Heart left ventricle (tissue), 16 donors: Measurements from ENCODE around the gene TMEM250. TPM values are rescaled to one million over a fixed set of nuclear protein-coding genes. Genes with fewer than 3 reads are reported as not detected.

Experiments used
- ATAC-seq, 4 donors: fragments of 200-7000 bp; cut with Tn5 transposase; one replicate each; pipeline ENCODE4 v1.9.1; 2020 to 2022; ENCODE audit warnings: moderate library complexity in 4 of 4, mild to moderate bottlenecking in 3 of 4, moderate number of reproducible peaks in 1 of 4
- DNase-seq, 5 donors: peaks; one replicate each; pipeline ENCODE4 v3.0.0-alpha.2; 2020
- H3K27ac ChIP-seq, 12 donors: fragments of 200-600 bp; sonication (generic) in 4 of 12; one replicate each; pipeline versions ENCODE4 v1.5.0 to v1.8.0; 2016 to 2022; ENCODE audit warnings: mild to moderate bottlenecking in 2 of 12
- H3K27me3 ChIP-seq, 9 donors: fragments of 200-600 bp; sonication (generic) in 2 of 9; one replicate each; pipeline versions ENCODE4 v1.5.1 to v1.8.0; 2016 to 2022; ENCODE audit warnings: mild to moderate bottlenecking in 3 of 9
- H3K36me3 ChIP-seq, 9 donors: fragments of 200-600 bp; sonication (generic) in 2 of 9; one replicate each; pipeline versions ENCODE4 v1.5.0 to v1.8.0; 2018 to 2022; ENCODE audit warnings: mild to moderate bottlenecking in 2 of 9
- H3K4me1 ChIP-seq, 12 donors: fragments of 200-600 bp; sonication (generic) in 4 of 12; one replicate each; pipeline versions ENCODE4 v1.5.0 to v1.8.0; 2016 to 2022; ENCODE audit warnings: mild to moderate bottlenecking in 3 of 12
- H3K4me3 ChIP-seq, 12 donors: fragments of 200-600 bp; sonication (generic) in 4 of 12; one replicate each; pipeline versions ENCODE4 v1.5.0 to v1.8.0; 2017 to 2022; ENCODE audit warnings: mild to moderate bottlenecking in 9 of 12, moderate library complexity in 4 of 12
- H3K9me3 ChIP-seq, 12 donors: fragments of 200-600 bp; sonication (generic) in 4 of 12; one replicate each; pipeline versions ENCODE4 v1.5.0 to v1.8.0; 2016 to 2022; ENCODE audit warnings: mild to moderate bottlenecking in 1 of 12
- POLR2A ChIP-seq, 2 donors: fragments of 450-650 bp; IDR thresholded peaks; one replicate each; pipeline ENCODE4 v1.6.1; 2017; ENCODE audit warnings: antibody characterized with exemption in 2 of 2, mild to moderate bottlenecking in 2 of 2, moderate library complexity in 2 of 2
- WGBS, 4 donors: extraction: QIAGEN DNeasy Blood & Tissue Kit in 2 of 4; methylation state at CpG; one replicate each; pipeline versions ENCODE4 v1.1.5 to v1.1.7; 2013 to 2018; 5-methylcytosine and 5-hydroxymethylcytosine counted together
- intact Hi-C, 10 donors: fragments of 100-400 bp; cut with DNase I; formaldehyde crosslinking; loops; one replicate each; pipeline versions ENCODE4 v1.11.1 to v1.14.2; 2022
- polyA plus RNA-seq, 2 donors: library from polyadenylated mRNA; stranded (reverse); fragments of 200-250 nt; gene quantifications; one replicate each; pipeline ENCODE4 v1.2.3, GENCODE V29; 2013
- total RNA-seq, 9 donors: library from RNA; depleted of rRNA in 2 of 9; stranded (reverse); fragments of >200 nt in 2 of 9; fragmentation: NEBNext Ultra II Directional in 3 of 9; extraction: Animal tissue kit (Norgen Biotek cat#: 25700) in 3 of 9; gene quantifications; one replicate each; pipeline versions ENCODE4 v1.1.0 to v1.2.4, GENCODE V29; 2016 to 2023
- TF ChIP-seq, protein P1 (sequence below), 12 donors: fragments of 200-600 bp; sonication (generic) in 4 of 12; IDR thresholded peaks; one replicate each; pipeline versions ENCODE4 v1.5.0 to v1.8.0; 2018 to 2022; ENCODE audit warnings: antibody characterized with exemption in 12 of 12, mild to moderate bottlenecking in 5 of 12
- donor health status: ischemic (EF 13 %, LVEDD 7.1; RV severe dilation, severe dysfunction).
- donor health status: healthy with polysubstance abuse.
- donor health status: DM: no; HTN: yes; CAD: no.
- donor health status: DM: no; HTN: no; CAD: no.
- donor health status: ischemic (EF 25% LVEDD 6.9; RV normal size, moderate dysfunction).
- donor health status: ischemic (EF 25% LVEDD 5.7; RV mildly dilated, moderate dysfunction).
- donor health status: healthy.
- donor health status: DM: yes; HTN: yes; CAD: no.
- donor health status: ischemic (EF 35%, LVEDD 5.7; RV mildly dilated, moderate dysfunction).
- donor health status: nonischemic (EF 11% LVEDD 7.7; RV severe dilation, severe dysfunction).
- donor health status: DM: yes; HTN: yes; CAD: no.
- donor health status: PGD.
- donor health status: ischemic (EF 29% LVEDD 5.4; RV normal size, mild dysfunction).
- donor health status: nonischemic (EF 23%, LVEDD 6.1; RV moderate dilation, normal function).

Gene TMEM250
- total and polyA plus RNA-seq, 11 donors: 11.6 to 37.0 (median 19.9) TPM

GRCh38 chr9:136078024-136078423 lies 40.7 kb downstream of the TMEM250 start:
- 82 to 87% (median 85%) methylated on average over 12 of the region's 12 CpGs for WGBS, 4 donors
- no peaks in the 10 kb centered on the region for H3K27me3 ChIP-seq
- no peaks in the 10 kb centered on the region for H3K9me3 ChIP-seq
- peaks cover 0 to 13% (median 4%) of the 10 kb centered on the region in 9 donors for H3K36me3 ChIP-seq
- H3K27ac ChIP-seq: peak overlapping the region in 1 of 12 donors; percentile 76
- no peak overlapping the region for H3K4me3 ChIP-seq
- intact Hi-C loops: no loop called here
- peak in 2 of 5 donors; percentile 10 to 15 for DNase-seq
- TF ChIP-seq POLR2A (IDR thresholded peaks at IDR 0.05): no peak
- TF ChIP-seq, protein P1, sequence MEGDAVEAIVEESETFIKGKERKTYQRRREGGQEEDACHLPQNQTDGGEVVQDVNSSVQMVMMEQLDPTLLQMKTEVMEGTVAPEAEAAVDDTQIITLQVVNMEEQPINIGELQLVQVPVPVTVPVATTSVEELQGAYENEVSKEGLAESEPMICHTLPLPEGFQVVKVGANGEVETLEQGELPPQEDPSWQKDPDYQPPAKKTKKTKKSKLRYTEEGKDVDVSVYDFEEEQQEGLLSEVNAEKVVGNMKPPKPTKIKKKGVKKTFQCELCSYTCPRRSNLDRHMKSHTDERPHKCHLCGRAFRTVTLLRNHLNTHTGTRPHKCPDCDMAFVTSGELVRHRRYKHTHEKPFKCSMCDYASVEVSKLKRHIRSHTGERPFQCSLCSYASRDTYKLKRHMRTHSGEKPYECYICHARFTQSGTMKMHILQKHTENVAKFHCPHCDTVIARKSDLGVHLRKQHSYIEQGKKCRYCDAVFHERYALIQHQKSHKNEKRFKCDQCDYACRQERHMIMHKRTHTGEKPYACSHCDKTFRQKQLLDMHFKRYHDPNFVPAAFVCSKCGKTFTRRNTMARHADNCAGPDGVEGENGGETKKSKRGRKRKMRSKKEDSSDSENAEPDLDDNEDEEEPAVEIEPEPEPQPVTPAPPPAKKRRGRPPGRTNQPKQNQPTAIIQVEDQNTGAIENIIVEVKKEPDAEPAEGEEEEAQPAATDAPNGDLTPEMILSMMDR (IDR thresholded peaks at IDR 0.05): no peak
- no peak for ATAC-seq
- peaks cover 19 to 79% (median 40%) of the 10 kb centered on the region in 12 donors for H3K4me1 ChIP-seq

DNA sequence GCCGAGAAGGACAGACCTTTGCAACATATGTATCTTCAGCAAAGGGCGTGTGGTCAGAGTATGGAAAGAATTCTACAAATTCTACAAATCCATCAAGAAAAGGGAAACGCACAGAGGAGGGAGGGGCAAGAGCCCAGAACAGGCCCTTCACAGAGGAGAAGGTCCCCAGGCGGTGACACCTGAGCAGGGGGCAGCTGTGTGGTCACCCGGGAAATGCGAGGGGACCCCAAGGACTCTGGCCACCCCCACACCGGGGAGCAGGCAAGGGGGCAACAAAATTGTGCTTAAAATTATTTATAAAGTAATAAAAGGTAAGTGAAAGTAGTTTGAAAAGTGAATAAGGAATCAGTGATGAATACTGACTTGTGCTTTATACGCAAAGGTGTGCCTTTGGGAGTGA lies 41.2 kb downstream of the TMEM250 start:
- Histone ChIP-seq H3K4me3 (no peak overlapping the region), H3K27ac (peak overlapping the region in 2 of 12 donors; percentile 30 to 76), H3K27me3 (no peaks in the 10 kb centered on the region), H3K9me3 (no peaks in the 10 kb centered on the region), H3K36me3 (peaks cover 0 to 13% (median 4%) of the 10 kb centered on the region in 9 donors), H3K4me1 (peaks cover 19 to 73% (median 34%) of the 10 kb centered on the region in 12 donors)
- no peak for ATAC-seq
- no peak for TF ChIP-seq POLR2A (IDR thresholded peaks at IDR 0.05)
- TF ChIP-seq, protein P1 (IDR thresholded peaks at IDR 0.05): no peak
- peak in 2 of 5 donors; percentile 16 to 53 for DNase-seq
- WGBS, 4 donors: 82 to 88% (median 85%) methylated on average over 8 of the region's 8 CpGs
- intact Hi-C loops: no loop called here

DNA sequence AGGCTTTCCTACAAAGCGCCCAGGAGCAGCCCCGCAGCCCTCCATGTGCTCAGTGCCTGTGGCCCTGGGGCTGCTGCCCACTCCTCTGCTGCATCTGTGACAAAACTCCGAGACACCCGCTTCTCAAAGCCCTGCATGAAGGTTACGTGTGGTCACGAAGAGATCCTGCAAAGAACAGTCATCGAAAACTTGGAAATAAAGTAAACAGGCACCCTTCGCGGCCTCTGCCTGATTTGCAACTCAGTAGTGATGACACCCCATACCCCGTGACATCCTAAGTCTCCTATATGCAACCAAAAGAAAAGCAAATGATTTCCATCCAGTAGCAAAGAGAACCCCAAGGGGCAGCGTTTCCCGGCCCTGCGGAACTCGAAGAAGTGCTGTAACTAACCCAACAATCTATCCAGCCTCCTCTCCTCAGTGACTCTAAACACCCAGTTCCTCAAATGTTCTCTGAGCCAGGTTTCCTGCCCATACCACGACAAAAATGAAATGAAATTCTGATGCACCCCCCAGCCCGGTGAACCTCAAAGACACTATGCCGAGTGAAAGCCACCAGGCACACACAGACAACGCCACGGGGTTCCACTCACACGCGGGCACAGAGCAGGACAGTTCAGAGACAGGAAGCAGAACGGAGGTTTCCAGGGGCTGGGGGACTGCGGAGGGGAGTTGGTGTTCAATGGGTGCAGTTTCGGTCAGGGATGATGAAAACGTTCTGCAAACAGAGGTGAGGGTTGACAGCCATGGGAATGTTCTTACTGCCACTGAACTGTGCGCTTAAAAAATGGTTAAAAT lies 42.6 kb downstream of the TMEM250 start:
- no peaks in the 10 kb centered on the region for H3K9me3 ChIP-seq
- TF ChIP-seq, protein P1 (IDR thresholded peaks at IDR 0.05): no peak
- TF ChIP-seq POLR2A (IDR thresholded peaks at IDR 0.05): no peak
- peak overlapping the region in 2 of 12 donors; percentile 25 to 49 for H3K27ac ChIP-seq
- ATAC-seq (peak in 1 of 4 donors; percentile 28), DNase-seq (peak in 2 of 5 donors; percentile 25 to 37)
- peaks cover 0 to 13% (median 4%) of the 10 kb centered on the region in 9 donors for H3K36me3 ChIP-seq
- H3K4me1 ChIP-seq: peaks cover 10 to 61% (median 20%) of the 10 kb centered on the region in 12 donors
- peak overlapping the region in 1 of 12 donors; percentile 21 for H3K4me3 ChIP-seq
- WGBS, 4 donors: 80 to 89% (median 85%) methylated on average over 20 to 26 of the region's 26 CpGs
- no peaks in the 10 kb centered on the region for H3K27me3 ChIP-seq
- intact Hi-C loops: no loop called here

- Histone ChIP-seq H3K36me3 (peaks cover 0 to 13% (median 4%) of the 10 kb centered on the region in 9 donors), H3K27ac (peak overlapping the region in 2 of 12 donors; percentile 25 to 49), H3K9me3 (no peaks in the 10 kb centered on the region), H3K27me3 (no peaks in the 10 kb centered on the region), H3K4me3 (peak overlapping the region in 1 of 12 donors; percentile 21), H3K4me1 (peaks cover 10 to 53% (median 16%) of the 10 kb centered on the region in 12 donors)
- intact Hi-C loops: no loop called here
- TF ChIP-seq, protein P1 (IDR thresholded peaks at IDR 0.05): no peak
- no peak for TF ChIP-seq POLR2A (IDR thresholded peaks at IDR 0.05)
- WGBS, 4 donors: 83 to 90% (median 86%) methylated on average over 25 to 35 of the region's 35 CpGs
- ATAC-seq: no peak
- peak in 2 of 5 donors; percentile 18 to 55 for DNase-seq
Measured at GRCh38 chr9:136075134-136075841, 43.4 kb downstream of the TMEM250 start.
